DOHH2 (cell line): ENCODE data around the gene TTF2.

ENCODE experiments used
- H3F3A ChIP-seq: fragments of 200-600 bp; sonication (generic), shearing (Covaris generic); 2 replicates; pipeline ENCODE4 v1.6.0; 2016; ENCODE audit warnings: antibody characterized with exemption, mild to moderate bottlenecking; ENCODE audit not compliant: control insufficient read depth, insufficient read depth
- H3K27ac ChIP-seq: fragments of 200-600 bp; sonication (generic); 2 replicates; pipeline ENCODE4 v1.5.1; 2014; ENCODE audit warnings: low read depth, mild to moderate bottlenecking, low read length, moderate library complexity
- H3K27me3 ChIP-seq: fragments of 200-600 bp; sonication (generic); 2 replicates; pipeline ENCODE4 v1.6.1; 2014; ENCODE audit warnings: mild to moderate bottlenecking, low read length, mixed read lengths; ENCODE audit not compliant: control insufficient read depth
- H3K36me3 ChIP-seq: fragments of 200-600 bp; sonication (generic); 2 replicates; pipeline ENCODE4 v1.6.1; 2014; ENCODE audit warnings: mild to moderate bottlenecking, low read length, moderate library complexity, mixed read lengths; ENCODE audit not compliant: control insufficient read depth
- H3K4me1 ChIP-seq: fragments of 200-600 bp; sonication (generic); 2 replicates; pipeline ENCODE4 v1.6.1; 2014; ENCODE audit warnings: mild to moderate bottlenecking, low read length, mixed read lengths; ENCODE audit not compliant: control insufficient read depth
- H3K4me2 ChIP-seq: fragments of 200-600 bp; sonication (generic); 2 replicates; pipeline ENCODE4 v1.6.0; 2014; ENCODE audit warnings: mild to moderate bottlenecking, low read length, moderate library complexity
- H3K4me3 ChIP-seq: fragments of 200-600 bp; sonication (generic); 2 replicates; pipeline ENCODE4 v1.5.1; 2014; ENCODE audit warnings: mild to moderate bottlenecking, low read length, mixed read lengths
- H3K79me2 ChIP-seq: fragments of 200-600 bp; sonication (generic); 2 replicates; pipeline ENCODE4 v1.6.1; 2014; ENCODE audit warnings: mild to moderate bottlenecking, low read length, mixed read lengths; ENCODE audit not compliant: control insufficient read depth
- H3K9me2 ChIP-seq: fragments of 200-600 bp; sonication (generic); replicated peaks from 2 replicates; pipeline ENCODE4 v1.6.1; 2014; ENCODE audit warnings: mild to moderate bottlenecking, low read length, mixed read lengths; ENCODE audit not compliant: control insufficient read depth
- H3K9me3 ChIP-seq: fragments of 200-600 bp; sonication (generic); 2 replicates; pipeline ENCODE4 v1.6.1; 2014; ENCODE audit warnings: antibody characterized with exemption, low read length, mixed read lengths; ENCODE audit not compliant: control insufficient read depth, insufficient read depth
- H4K20me1 ChIP-seq: fragments of 200-600 bp; sonication (generic); 2 replicates; pipeline ENCODE4 v1.6.0; 2014; ENCODE audit warnings: low read depth, mild to moderate bottlenecking, antibody characterized with exemption, low read length, moderate library complexity; ENCODE audit not compliant: control insufficient read depth, insufficient read depth
- CTCF ChIP-seq: fragments of 200-600 bp; sonication (generic); IDR thresholded peaks from one replicate; pipeline ENCODE4 v1.5.1; 2014; ENCODE audit warnings: antibody characterized with exemption, mild to moderate bottlenecking, low read depth, low read length; ENCODE audit not compliant: poor library complexity, severe bottlenecking
- EZH2phosphoT487 ChIP-seq: fragments of 200-600 bp; sonication (generic); IDR thresholded peaks from 2 replicates; pipeline ENCODE4 v1.6.1; 2017; ENCODE audit warnings: borderline replicate concordance, mild to moderate bottlenecking, antibody characterized with exemption, low read length, moderate library complexity, mixed read lengths

TTF2 gene

GRCh38 chr1:117143871-117144270 lies 83.7 kb downstream of the TTF2 start:
- H3K27ac ChIP-seq, result no peak overlapping the region

GRCh38 chr1:117146072-117146471 lies 85.9 kb downstream of the TTF2 start:
- H3K4me1 ChIP-seq, result no peaks in the 10 kb centered on the region
- no peaks in the 10 kb centered on the region for H3F3A ChIP-seq
- TF ChIP-seq EZH2phosphoT487 (no peak), CTCF (no peak)
- H3K36me3 ChIP-seq, result no peaks in the 10 kb centered on the region
- H3K27ac ChIP-seq, result no peak overlapping the region
- H3K79me2 ChIP-seq, result no peaks in the 10 kb centered on the region
- peaks cover 19% of the 10 kb centered on the region for H3K27me3 ChIP-seq
- no peaks in the 10 kb centered on the region for H4K20me1 ChIP-seq
- no peak overlapping the region for H3K4me3 ChIP-seq
- no peaks in the 10 kb centered on the region for H3K9me3 ChIP-seq
- no peak overlapping the region for H3K4me2 ChIP-seq
- no peaks in the 10 kb centered on the region for H3K9me2 ChIP-seq

More at GRCh38 chr1:117143871-117144270, 83.7 kb downstream of the TTF2 start:
- no peaks in the 10 kb centered on the region for H4K20me1 ChIP-seq
- no peaks in the 10 kb centered on the region for H3K36me3 ChIP-seq
- no peaks in the 10 kb centered on the region for H3K9me3 ChIP-seq
- H3K4me3 ChIP-seq, result no peak overlapping the region
- H3K27me3 ChIP-seq, result peaks cover 19% of the 10 kb centered on the region
- H3K79me2 ChIP-seq, result no peaks in the 10 kb centered on the region
- no peak overlapping the region for H3K4me2 ChIP-seq
- no peaks in the 10 kb centered on the region for H3K9me2 ChIP-seq
- no peaks in the 10 kb centered on the region for H3K4me1 ChIP-seq
- TF ChIP-seq EZH2phosphoT487 (no peak), CTCF (no peak)
- no peaks in the 10 kb centered on the region for H3F3A ChIP-seq

GRCh38 chr1:117146575-117147340 lies 86.6 kb downstream of the TTF2 start:
- Histone ChIP-seq H3K27me3 (peaks cover 19% of the 10 kb centered on the region), H3K4me2 (no peak overlapping the region)
- TF ChIP-seq CTCF, result no peak
- no peak for TF ChIP-seq EZH2phosphoT487

More at GRCh38 chr1:117146575-117147340, 86.6 kb downstream of the TTF2 start:
- H3K27ac ChIP-seq, result no peak overlapping the region
- no peaks in the 10 kb centered on the region for H3K79me2 ChIP-seq
- H3K9me2 ChIP-seq, result no peaks in the 10 kb centered on the region
- H3F3A ChIP-seq, result no peaks in the 10 kb centered on the region
- no peaks in the 10 kb centered on the region for H3K4me1 ChIP-seq
- H3K9me3 ChIP-seq, result no peaks in the 10 kb centered on the region
- H4K20me1 ChIP-seq, result no peaks in the 10 kb centered on the region
- H3K36me3 ChIP-seq, result no peaks in the 10 kb centered on the region
- no peak overlapping the region for H3K4me3 ChIP-seq
